NCI-H2171 treated with DMSO at 0.1 percent for 48 hours (cell line): Measurements from ENCODE around the gene NPW.

Experiments
- DNase-seq: peaks from one replicate; lab custom pipeline; 2025; lab: John Stamatoyannopoulos, UW

NPW gene

GRCh38 chr16:2036200-2036966 lies 16.8 kb downstream of the NPW start:
- no peak for DNase-seq

- DNase-seq = no peak
These were observed 17.5 kb downstream of the NPW start for GRCh38 chr16:2037115-2037514.

GRCh38 chr16:2037647-2038381 lies 18.2 kb downstream of the NPW start:
- DNase-seq = no peak

- DNase-seq = no peak
These were observed 19.0 kb downstream of the NPW start for GRCh38 chr16:2038382-2039231.

- DNase-seq = no peak
These were observed 19.9 kb downstream of the NPW start for GRCh38 chr16:2039274-2040031.

GRCh38 chr16:2040041-2040786 lies 20.6 kb downstream of the NPW start:
- no peak for DNase-seq

GRCh38 chr16:2040787-2041522 lies 21.4 kb downstream of the NPW start:
- DNase-seq = peak; percentile 24

- DNase-seq = peak; percentile 52
These were observed 22.8 kb downstream of the NPW start for GRCh38 chr16:2042171-2042985.

GRCh38 chr16:2042986-2043666 lies 23.5 kb downstream of the NPW start:
- peak; percentile 34 for DNase-seq

- DNase-seq = peak; percentile 41
These were observed 24.3 kb downstream of the NPW start for GRCh38 chr16:2043667-2044451.

GRCh38 chr16:2044541-2044940 lies 25.0 kb downstream of the NPW start:
- no peak for DNase-seq

- no peak for DNase-seq
These were observed 26.6 kb downstream of the NPW start for GRCh38 chr16:2045965-2046892.

- peak; percentile 2 for DNase-seq
These were observed 27.3 kb downstream of the NPW start for GRCh38 chr16:2046893-2047329.

- DNase-seq = peak; percentile 94
These were observed 27.9 kb downstream of the NPW start, which contains the start of the genes NTHL1 and TSC2 for GRCh38 chr16:2047330-2048115. Gene NTHL1, minus strand, starts transcription at chr16:2047834. Its CDS starts 11 bp downstream, at chr16:2047823. Gene TSC2, plus strand, starts transcription at chr16:2047985. Its CDS starts 631 bp downstream, at chr16:2048616.

GRCh38 chr16:2048116-2048543 lies 28.5 kb downstream of the NPW start:
- DNase-seq = no peak

- no peak for DNase-seq
These were observed 33.6 kb downstream of the NPW start for GRCh38 chr16:2053211-2053610.
